Neural crest cell (in vitro differentiated cells): ENCODE data around the gene CDADC1. TPM values are rescaled to one million over a fixed set of nuclear protein-coding genes. Genes with fewer than 3 reads are reported as not detected.

ENCODE experiments used
- DNase-seq: peaks from one replicate; pipeline ENCODE4 v3.0.0; 2021; ENCODE audit warnings: low read depth, mixed read lengths, low spot score
- H3K27ac Mint-ChIP-seq: one replicate; pipeline ENCODE4 v1.8.0; 2021; ENCODE audit warnings: mild to moderate bottlenecking, mixed read lengths; ENCODE audit not compliant: unreplicated experiment
- H3K27me3 Mint-ChIP-seq: 2 replicates; pipeline ENCODE4 v1.8.0; 2021; ENCODE audit warnings: low read depth, mild to moderate bottlenecking, mixed read lengths
- H3K36me3 Mint-ChIP-seq: 2 replicates; pipeline ENCODE4 v1.8.0; 2021; ENCODE audit warnings: low read depth, mild to moderate bottlenecking, mixed read lengths
- H3K4me1 Mint-ChIP-seq: 2 replicates; pipeline ENCODE4 v1.8.0; 2021; ENCODE audit warnings: mixed read lengths
- H3K4me3 Mint-ChIP-seq: one replicate; pipeline ENCODE4 v1.8.0; 2021; ENCODE audit warnings: mild to moderate bottlenecking, mixed read lengths
- H3K9me3 Mint-ChIP-seq: 2 replicates; pipeline ENCODE4 v1.8.0; 2021; ENCODE audit warnings: mixed read lengths
- CTCF ChIP-seq: fragments of 200-600 bp; sonication (generic); conservative IDR thresholded peaks from 2 replicates; pipeline ENCODE4 v1.5.0; 2021; ENCODE audit warnings: antibody characterized with exemption, mild to moderate bottlenecking
- total RNA-seq: library from RNA; stranded (reverse); gene quantifications from 2 replicates; pipeline ENCODE4 v1.2.1, GENCODE V29; 2021

The CDADC1 gene
- total RNA-seq, 1 donor from 2014 or later = 13.9 TPM

- Mint-ChIP-seq H3K27ac (no peak overlapping the region), H3K9me3 (no peaks in the 10 kb centered on the region), H3K4me1 (peaks cover 7% of the 10 kb centered on the region), H3K27me3 (no peaks in the 10 kb centered on the region), H3K36me3 (no peaks in the 10 kb centered on the region), H3K4me3 (no peak overlapping the region)
- no peak for TF ChIP-seq CTCF
- DNase-seq = no peak
Observed at GRCh38 chr13:49315756-49316482, 68.2 kb downstream of the CDADC1 start.

GRCh38 chr13:49319551-49319950, 71.8 kb downstream of the CDADC1 start:
- no peak for TF ChIP-seq CTCF
- H3K4me1 Mint-ChIP-seq = no peaks in the 10 kb centered on the region
- no peak overlapping the region for H3K4me3 Mint-ChIP-seq
- no peaks in the 10 kb centered on the region for H3K36me3 Mint-ChIP-seq
- no peaks in the 10 kb centered on the region for H3K27me3 Mint-ChIP-seq
- H3K9me3 Mint-ChIP-seq = no peaks in the 10 kb centered on the region
- DNase-seq = no peak
- H3K27ac Mint-ChIP-seq = no peak overlapping the region

- H3K36me3 Mint-ChIP-seq = no peaks in the 10 kb centered on the region
Observed at GRCh38 chr13:49319951-49320350, 72.2 kb downstream of the CDADC1 start.

GRCh38 chr13:49320975-49321374, 73.2 kb downstream of the CDADC1 start:
- Mint-ChIP-seq H3K4me1 (no peaks in the 10 kb centered on the region), H3K4me3 (no peak overlapping the region), H3K27me3 (no peaks in the 10 kb centered on the region), H3K9me3 (no peaks in the 10 kb centered on the region), H3K27ac (no peak overlapping the region), H3K36me3 (no peaks in the 10 kb centered on the region)
- TF ChIP-seq CTCF = no peak
- DNase-seq = no peak

More at GRCh38 chr13:49319951-49320350, 72.2 kb downstream of the CDADC1 start:
- Mint-ChIP-seq H3K9me3 (no peaks in the 10 kb centered on the region), H3K27me3 (no peaks in the 10 kb centered on the region), H3K27ac (no peak overlapping the region), H3K4me1 (no peaks in the 10 kb centered on the region), H3K4me3 (no peak overlapping the region)
- TF ChIP-seq CTCF = no peak
- no peak for DNase-seq

- DNase-seq = no peak
- Mint-ChIP-seq H3K4me3 (no peak overlapping the region), H3K4me1 (no peaks in the 10 kb centered on the region), H3K27ac (no peak overlapping the region), H3K9me3 (no peaks in the 10 kb centered on the region), H3K27me3 (no peaks in the 10 kb centered on the region), H3K36me3 (no peaks in the 10 kb centered on the region)
- TF ChIP-seq CTCF = no peak
Observed at GRCh38 chr13:49322702-49323101, 75.0 kb downstream of the CDADC1 start.
